Duodenal mucosa (tissue), 2 donors: ENCODE data around the gene AP3S1.
"Not testable (repeated sequence)": the region's sequence is repeated elsewhere in the genome, so short reads cannot be mapped to it uniquely, and the experiment has no call there.

Experiments used
- H3K27ac ChIP-seq: one replicate; pipeline ENCODE4 v1.7.0; 2013; ENCODE audit warnings: low read depth, low read length
- H3K27me3 ChIP-seq, 2 donors: one replicate each; pipeline ENCODE4 v1.7.0; 2013; ENCODE audit warnings: low read length in 2 of 2, control low read depth in 1 of 2; ENCODE audit not compliant: insufficient read depth in 2 of 2, control insufficient read depth in 1 of 2
- H3K36me3 ChIP-seq, 2 donors: one replicate each; pipeline ENCODE4 v1.7.0; 2013; ENCODE audit warnings: low read length in 2 of 2, control low read depth in 1 of 2; ENCODE audit not compliant: insufficient read depth in 2 of 2, control insufficient read depth in 1 of 2
- H3K4me1 ChIP-seq, 2 donors: one replicate each; pipeline ENCODE4 v1.7.0; 2013; ENCODE audit warnings: low read length in 2 of 2, control low read depth in 1 of 2; ENCODE audit not compliant: insufficient read depth in 2 of 2, control insufficient read depth in 1 of 2
- H3K4me3 ChIP-seq, 2 donors: one replicate each; pipeline ENCODE4 v1.7.0; 2013; ENCODE audit warnings: low read length in 2 of 2, low read depth in 1 of 2
- H3K9ac ChIP-seq, 2 donors: one replicate each; pipeline ENCODE4 v1.7.0; 2013; ENCODE audit warnings: low read length in 2 of 2, low read depth in 1 of 2
- H3K9me3 ChIP-seq, 2 donors: one replicate each; pipeline ENCODE4 v1.7.0; 2013; ENCODE audit warnings: low read length in 2 of 2, control low read depth in 1 of 2; ENCODE audit not compliant: control insufficient read depth in 1 of 2

AP3S1 gene

DNA sequence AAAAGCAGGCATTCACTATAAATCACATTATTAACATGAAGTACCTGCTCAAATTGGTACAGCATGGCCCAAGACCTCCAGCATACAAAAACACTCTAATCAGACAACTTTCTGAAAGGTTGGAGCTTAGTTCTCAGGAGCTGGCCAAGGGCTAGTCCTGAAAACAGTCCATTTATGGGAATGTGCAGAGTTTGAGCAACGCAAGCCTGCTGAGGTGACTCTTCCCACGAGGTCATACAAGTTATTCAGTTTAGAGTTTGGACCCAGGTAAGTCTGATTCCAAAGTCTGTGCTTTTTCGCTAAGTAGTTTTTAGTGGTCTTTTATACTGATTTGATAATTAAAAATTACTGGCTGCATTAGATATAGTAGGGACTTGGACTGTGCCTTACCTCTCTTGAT is 52.6 kb downstream of the AP3S1 start:
- H3K4me1 ChIP-seq: no peaks in the 10 kb centered on the region
- no peak overlapping the region for H3K9ac ChIP-seq
- no peak overlapping the region for H3K27ac ChIP-seq
- H3K9me3 ChIP-seq: no peaks in the 10 kb centered on the region
- H3K36me3 ChIP-seq: no peaks in the 10 kb centered on the region
- no peaks in the 10 kb centered on the region for H3K27me3 ChIP-seq
- H3K4me3 ChIP-seq: no peak overlapping the region

DNA sequence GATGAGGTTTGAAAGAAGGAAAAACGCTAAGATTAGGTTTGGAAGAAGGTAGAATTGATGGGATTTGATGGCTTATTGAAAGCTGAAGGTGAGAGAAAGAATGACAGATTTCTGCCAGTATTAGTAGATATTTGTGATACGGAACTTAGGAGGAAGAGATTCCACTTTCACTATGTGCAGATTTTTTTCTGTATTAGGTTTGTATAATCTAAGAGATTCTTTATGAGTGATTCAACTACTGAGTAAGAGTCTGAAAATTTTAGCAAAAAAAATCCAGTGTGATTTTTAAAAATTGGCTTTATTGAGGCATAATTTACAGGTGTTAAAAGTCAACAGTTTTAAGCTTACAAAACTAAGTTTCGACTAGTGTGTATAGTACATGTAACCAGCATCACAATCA is 54.1 kb downstream of the AP3S1 start:
- Histone ChIP-seq H3K27ac (no peak overlapping the region), H3K36me3 (no peaks in the 10 kb centered on the region), H3K4me3 (no peak overlapping the region), H3K9ac (no peak overlapping the region), H3K27me3 (no peaks in the 10 kb centered on the region), H3K4me1 (no peaks in the 10 kb centered on the region), H3K9me3 (no peaks in the 10 kb centered on the region)

DNA sequence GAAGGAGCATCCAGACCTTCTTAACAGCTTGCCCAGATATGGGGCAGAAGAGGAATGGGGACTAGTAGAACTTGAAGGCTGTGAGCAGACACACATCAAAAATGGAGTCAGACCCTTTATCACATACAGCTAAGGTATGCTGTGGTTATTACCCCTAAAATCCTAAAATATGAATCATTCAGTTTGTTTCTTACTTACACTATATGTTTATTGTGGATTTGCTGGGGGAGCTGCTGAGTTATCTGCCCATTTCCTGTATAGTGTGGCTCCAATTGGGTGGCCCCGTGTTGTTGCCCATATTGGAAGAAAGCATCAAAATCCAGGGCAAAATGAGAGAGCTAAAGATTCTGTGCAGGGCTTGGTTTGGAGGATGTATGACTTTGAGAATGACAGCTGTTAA is 56.9 kb downstream of the AP3S1 start:
- Histone ChIP-seq H3K4me1 (no peaks in the 10 kb centered on the region), H3K9me3 (no peaks in the 10 kb centered on the region), H3K4me3 (no peak overlapping the region), H3K27me3 (no peaks in the 10 kb centered on the region), H3K9ac (no peak overlapping the region), H3K27ac (no peak overlapping the region), H3K36me3 (no peaks in the 10 kb centered on the region)

DNA sequence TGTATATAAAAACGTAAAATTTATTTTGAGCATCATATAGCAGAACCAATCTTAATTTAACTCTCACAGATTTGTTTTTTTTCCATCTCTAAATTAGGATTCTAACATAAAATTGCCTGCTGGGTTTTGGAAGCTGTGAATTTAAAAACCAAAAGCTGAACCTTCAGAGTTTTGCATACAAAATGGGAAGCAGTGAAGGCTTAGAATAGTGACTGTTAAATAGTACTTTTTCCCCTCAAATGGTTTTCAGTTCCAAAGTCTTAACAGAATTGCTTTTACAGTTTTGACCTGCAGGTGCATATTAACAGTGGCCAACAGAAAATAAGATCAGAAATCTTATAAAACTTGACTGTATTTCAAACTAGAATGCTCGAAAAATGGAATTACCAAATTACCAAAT is 65.4 kb downstream of the AP3S1 start:
- Histone ChIP-seq H3K27ac (no peak overlapping the region), H3K4me1 (no peaks in the 10 kb centered on the region), H3K9me3 (no peaks in the 10 kb centered on the region), H3K4me3 (no peak overlapping the region), H3K9ac (no peak overlapping the region), H3K27me3 (no peaks in the 10 kb centered on the region), H3K36me3 (no peaks in the 10 kb centered on the region)

DNA sequence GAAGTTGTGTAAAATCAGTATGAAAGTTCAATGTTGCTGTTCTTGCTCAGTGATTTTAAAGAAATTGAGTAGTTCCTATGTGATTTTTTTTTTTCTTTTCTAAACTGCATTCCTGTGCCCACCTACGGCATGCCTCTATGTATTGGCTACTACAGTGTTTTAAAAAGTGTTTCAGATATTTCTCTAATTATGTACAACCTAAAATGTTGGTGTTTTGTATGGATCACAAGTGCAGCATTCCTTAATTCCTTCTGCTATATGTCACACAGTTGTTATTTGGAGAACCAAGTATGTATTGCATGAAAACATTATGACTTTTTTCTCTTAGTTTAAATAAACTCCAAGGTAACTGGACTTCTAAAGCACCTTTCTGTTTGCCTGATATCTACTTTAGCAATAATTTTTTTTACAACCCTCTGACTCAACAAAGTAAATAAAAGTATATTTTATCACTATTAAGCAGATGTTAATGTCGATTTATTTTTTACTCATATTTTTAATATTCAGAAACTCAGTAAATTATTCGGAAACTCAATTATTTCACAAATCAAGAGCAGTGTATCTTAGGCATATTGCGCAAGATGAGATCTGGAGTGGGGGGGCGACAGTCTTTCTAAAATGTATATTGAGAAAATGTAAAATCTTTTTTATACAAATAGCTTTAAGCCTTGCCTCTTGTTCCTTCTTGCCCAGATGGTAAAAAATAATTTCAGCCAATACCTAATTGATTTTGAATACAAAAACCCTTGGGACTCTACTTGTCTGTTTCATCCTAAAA is 72.1 kb downstream of the AP3S1 start:
- H3K27me3 ChIP-seq, H3K4me3 ChIP-seq, H3K9me3 ChIP-seq, H3K9ac ChIP-seq, H3K27ac ChIP-seq, H3K4me1 ChIP-seq, H3K36me3 ChIP-seq: not testable (repeated sequence)

GRCh38 chr5:115920171-115920725 is 78.5 kb downstream of the AP3S1 start:
- Histone ChIP-seq H3K4me3 (no peak overlapping the region), H3K36me3 (no peaks in the 10 kb centered on the region), H3K9ac (no peak overlapping the region), H3K4me1 (no peaks in the 10 kb centered on the region), H3K27me3 (no peaks in the 10 kb centered on the region), H3K27ac (no peak overlapping the region), H3K9me3 (no peaks in the 10 kb centered on the region)

- not testable (repeated sequence) for H3K4me1 ChIP-seq, H3K4me3 ChIP-seq, H3K36me3 ChIP-seq, H3K9me3 ChIP-seq, H3K27ac ChIP-seq, H3K27me3 ChIP-seq, H3K9ac ChIP-seq
Measured at GRCh38 chr5:115928578-115929407, 87.1 kb downstream of the AP3S1 start.

- H3K27me3 ChIP-seq, H3K4me1 ChIP-seq, H3K36me3 ChIP-seq, H3K9ac ChIP-seq, H3K27ac ChIP-seq, H3K9me3 ChIP-seq, H3K4me3 ChIP-seq: not testable (repeated sequence)
Measured at GRCh38 chr5:115930171-115930570, 88.4 kb downstream of the AP3S1 start.

- H3K4me1 ChIP-seq: no peaks in the 10 kb centered on the region
- no peaks in the 10 kb centered on the region for H3K27me3 ChIP-seq
- no peak overlapping the region for H3K4me3 ChIP-seq
- no peak overlapping the region for H3K9ac ChIP-seq
- no peaks in the 10 kb centered on the region for H3K36me3 ChIP-seq
- no peaks in the 10 kb centered on the region for H3K9me3 ChIP-seq
- H3K27ac ChIP-seq: no peak overlapping the region
Measured at GRCh38 chr5:115930630-115931337, 89.0 kb downstream of the AP3S1 start.

GRCh38 chr5:115932991-115933390 is 91.3 kb downstream of the AP3S1 start:
- Histone ChIP-seq H3K4me1 (no peaks in the 10 kb centered on the region), H3K36me3 (no peaks in the 10 kb centered on the region), H3K9me3 (no peaks in the 10 kb centered on the region), H3K27ac (no peak overlapping the region), H3K4me3 (no peak overlapping the region), H3K9ac (no peak overlapping the region), H3K27me3 (no peaks in the 10 kb centered on the region)
